ENCODE data around the gene MCL1. TPM values are rescaled to one million over a fixed set of nuclear protein-coding genes. Genes with fewer than 3 reads are reported as not detected.

The MCL1 gene
- total and polyA plus RNA-seq, 10 of the 15 experiments (the other 5 are each of a cell fraction or from before 2014, with no cell fraction given) = 18.1 to 148 (median 86.4) TPM

- TF ChIP-seq ELK1 (IDR thresholded peaks at IDR 0.05; ENCODE audit: low read depth, low read length) = no peak
- 0 out of 2 replicates have a peak, but pooled peaks have one; percentile 21 for TF ChIP-seq RCOR1 (conservative IDR thresholded peaks at IDR 0.05; ENCODE audit: low read depth, low read length)
- no peak for TF ChIP-seq ZNF687 (IDR thresholded peaks at IDR 0.05)
- TF ChIP-seq ATF7 (IDR thresholded peaks at IDR 0.05; ENCODE audit: low read depth) = no peak
- TF ChIP-seq MLLT1 (IDR thresholded peaks at IDR 0.05) = no peak
- TF ChIP-seq BRCA1 (IDR thresholded peaks at IDR 0.05; ENCODE audit: low read depth, low read length) = no peak
- peak; percentile 37; the same call in 1 of the 2 replicates for TF ChIP-seq POLR2AphosphoS5 (IDR thresholded peaks at IDR 0.05; ENCODE audit: low read length)
- TF ChIP-seq CBX5 (IDR thresholded peaks at IDR 0.05; ENCODE audit: low read depth) = no peak
- TF ChIP-seq ESRRA (IDR thresholded peaks at IDR 0.05; ENCODE audit: low read length) = no peak
- no peak for TF ChIP-seq JUND (IDR thresholded peaks at IDR 0.05; ENCODE audit: low read depth, low read length)
- no peak for TF ChIP-seq PRDM15 (CRISPR knock-in tag; IDR thresholded peaks at IDR 0.05)
- no peak for TF ChIP-seq CHD1 (IDR thresholded peaks at IDR 0.05; ENCODE audit: low read depth, low read length)
- 0 out of 2 replicates have a peak, but pooled peaks have one; percentile 25 for TF ChIP-seq TCF3 (IDR thresholded peaks at IDR 0.05; ENCODE audit: borderline replicate concordance, insufficient read depth, low read depth, low read length)
- TF ChIP-seq PML (IDR thresholded peaks at IDR 0.05; ENCODE audit: low read length) = peak; percentile 56; the same call in 1 of the 2 replicates
- TF ChIP-seq BACH1 (IDR thresholded peaks at IDR 0.05; ENCODE audit: borderline replicate concordance) = peak; percentile 23; the same call in 1 of the 2 replicates
- peak; percentile 79 for TF ChIP-seq ZNF384 (IDR thresholded peaks at IDR 0.05; ENCODE audit: borderline replicate concordance, low read depth, low read length)
- peak; percentile 67 for TF ChIP-seq POLR2A (IDR thresholded peaks at IDR 0.05; ENCODE audit: low read depth, low read length)
- 0 out of 2 replicates have a peak, but pooled peaks have one; percentile 31 for TF ChIP-seq IRF4 (IDR thresholded peaks at IDR 0.05; ENCODE audit: low read depth, low read length)
Measured at GRCh38 chr1:150572918-150573647, 6.3 kb downstream of the MCL1 start (continued).
